ENCODE measurements around the gene NOP14. TPM values are rescaled to one million over a fixed set of nuclear protein-coding genes. Genes with fewer than 3 reads are reported as not detected.

NOP14 gene
- total RNA-seq, 3 donors from 2014 or later = 21.2 to 33.1 (median 23.4) TPM

DNA sequence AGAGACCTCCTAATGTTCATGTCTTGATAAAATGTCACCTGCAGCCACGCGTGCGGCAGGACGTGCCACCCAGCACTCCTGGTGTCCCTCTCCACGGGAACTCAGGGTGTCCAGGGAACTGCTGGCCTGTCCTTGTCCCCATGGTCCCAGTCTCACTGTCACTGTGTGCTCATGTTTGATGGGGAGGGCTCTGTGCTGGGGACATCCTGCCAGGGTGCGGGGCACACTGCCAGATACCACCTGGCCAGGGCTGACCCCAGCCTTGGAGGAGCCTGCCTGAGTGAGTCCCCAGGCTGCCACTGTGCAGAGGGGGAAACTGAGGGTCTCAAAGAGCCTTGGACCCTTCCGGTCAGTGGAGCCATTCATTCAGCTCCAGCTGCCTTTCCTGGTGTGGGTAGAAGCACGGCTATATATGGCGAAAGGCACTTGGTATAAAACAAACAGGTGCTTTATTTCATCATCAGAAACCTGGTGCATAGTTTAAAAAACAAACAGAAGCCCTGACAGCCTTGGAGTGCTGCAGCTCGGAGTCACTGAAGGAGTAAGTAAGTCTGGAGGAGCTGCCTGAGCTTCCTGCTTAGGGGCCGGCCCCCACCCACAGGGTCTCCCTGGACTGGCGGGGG, 33.0 kb downstream of the NOP14 start:
- DNase-seq (ENCODE audit: low spot score in 2 of 2) = peak in 1 of 2 donors; percentile 50
- H3K27ac ChIP-seq = peak overlapping the region; percentile 93 to 95
- H3K9me3 ChIP-seq = no peaks in the 10 kb centered on the region
- H3K4me3 ChIP-seq = peak overlapping the region in 1 of 3 donors; percentile 28
- H3K27me3 ChIP-seq = no peaks in the 10 kb centered on the region
- intact Hi-C loops (cut with DNase I; ENCODE audit: low total_unique reads) = no loop called here
- peaks cover 5% of the 10 kb centered on the region for H3K36me3 ChIP-seq
- peaks cover 11 to 22% of the 10 kb centered on the region in 2 donors for H3K4me1 ChIP-seq
- TF ChIP-seq POLR2AphosphoS5 (IDR thresholded peaks at IDR 0.05) = no peak
- no peak for TF ChIP-seq POLR2A (IDR thresholded peaks at IDR 0.05)
- TF ChIP-seq, protein P1, sequence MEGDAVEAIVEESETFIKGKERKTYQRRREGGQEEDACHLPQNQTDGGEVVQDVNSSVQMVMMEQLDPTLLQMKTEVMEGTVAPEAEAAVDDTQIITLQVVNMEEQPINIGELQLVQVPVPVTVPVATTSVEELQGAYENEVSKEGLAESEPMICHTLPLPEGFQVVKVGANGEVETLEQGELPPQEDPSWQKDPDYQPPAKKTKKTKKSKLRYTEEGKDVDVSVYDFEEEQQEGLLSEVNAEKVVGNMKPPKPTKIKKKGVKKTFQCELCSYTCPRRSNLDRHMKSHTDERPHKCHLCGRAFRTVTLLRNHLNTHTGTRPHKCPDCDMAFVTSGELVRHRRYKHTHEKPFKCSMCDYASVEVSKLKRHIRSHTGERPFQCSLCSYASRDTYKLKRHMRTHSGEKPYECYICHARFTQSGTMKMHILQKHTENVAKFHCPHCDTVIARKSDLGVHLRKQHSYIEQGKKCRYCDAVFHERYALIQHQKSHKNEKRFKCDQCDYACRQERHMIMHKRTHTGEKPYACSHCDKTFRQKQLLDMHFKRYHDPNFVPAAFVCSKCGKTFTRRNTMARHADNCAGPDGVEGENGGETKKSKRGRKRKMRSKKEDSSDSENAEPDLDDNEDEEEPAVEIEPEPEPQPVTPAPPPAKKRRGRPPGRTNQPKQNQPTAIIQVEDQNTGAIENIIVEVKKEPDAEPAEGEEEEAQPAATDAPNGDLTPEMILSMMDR (IDR thresholded peaks at IDR 0.05) = no peak

GRCh38 chr4:2929469-2929868, 33.7 kb downstream of the NOP14 start:
- peak in 1 of 2 donors; percentile 49 for DNase-seq (ENCODE audit: low spot score in 2 of 2)
- Histone ChIP-seq H3K36me3 (peaks cover 5% of the 10 kb centered on the region), H3K27ac (peak overlapping the region; percentile 93 to 95), H3K27me3 (no peaks in the 10 kb centered on the region), H3K9me3 (no peaks in the 10 kb centered on the region), H3K4me3 (no peak overlapping the region), H3K4me1 (peaks cover 12 to 21% of the 10 kb centered on the region in 2 donors)
- no peak for TF ChIP-seq POLR2A (IDR thresholded peaks at IDR 0.05)
- TF ChIP-seq POLR2AphosphoS5 (IDR thresholded peaks at IDR 0.05) = no peak
- intact Hi-C loops (cut with DNase I; ENCODE audit: low total_unique reads) = loop anchor here (1.0 kb wide), 1 partner anchor 10 kb away; no protein-coding TSS in a partner anchor

- TF ChIP-seq, protein P1 (IDR thresholded peaks at IDR 0.05) = no peak
- Histone ChIP-seq H3K36me3 (peaks cover 5% of the 10 kb centered on the region), H3K27ac (peak overlapping the region; percentile 38 to 93), H3K4me1 (peaks cover 13 to 18% of the 10 kb centered on the region in 2 donors), H3K4me3 (no peak overlapping the region), H3K27me3 (no peaks in the 10 kb centered on the region), H3K9me3 (no peaks in the 10 kb centered on the region)
- DNase-seq (ENCODE audit: low spot score in 2 of 2) = peak in 1 of 2 donors; percentile 33
- intact Hi-C loops (cut with DNase I; ENCODE audit: low total_unique reads) = loop anchor here (1.0 kb wide), 1 partner anchor 9 kb away; no protein-coding TSS in a partner anchor
These were observed 34.7 kb downstream of the NOP14 start for GRCh38 chr4:2928242-2929176.

- Histone ChIP-seq H3K27ac (peak overlapping the region in 1 of 2 donors; percentile 25), H3K27me3 (no peaks in the 10 kb centered on the region), H3K4me1 (peaks cover 10 to 11% of the 10 kb centered on the region in 2 donors), H3K4me3 (no peak overlapping the region), H3K36me3 (peaks cover 5% of the 10 kb centered on the region), H3K9me3 (no peaks in the 10 kb centered on the region)
- DNase-seq (ENCODE audit: low spot score in 2 of 2) = peak in 1 of 2 donors; percentile 19
- TF ChIP-seq POLR2A (IDR thresholded peaks at IDR 0.05) (no peak), POLR2AphosphoS5 (IDR thresholded peaks at IDR 0.05) (no peak)
- TF ChIP-seq, protein P1 (IDR thresholded peaks at IDR 0.05) = no peak
- intact Hi-C loops (cut with DNase I; ENCODE audit: low total_unique reads) = no loop called here
These were observed 35.5 kb downstream of the NOP14 start for GRCh38 chr4:2927696-2928075.

DNA sequence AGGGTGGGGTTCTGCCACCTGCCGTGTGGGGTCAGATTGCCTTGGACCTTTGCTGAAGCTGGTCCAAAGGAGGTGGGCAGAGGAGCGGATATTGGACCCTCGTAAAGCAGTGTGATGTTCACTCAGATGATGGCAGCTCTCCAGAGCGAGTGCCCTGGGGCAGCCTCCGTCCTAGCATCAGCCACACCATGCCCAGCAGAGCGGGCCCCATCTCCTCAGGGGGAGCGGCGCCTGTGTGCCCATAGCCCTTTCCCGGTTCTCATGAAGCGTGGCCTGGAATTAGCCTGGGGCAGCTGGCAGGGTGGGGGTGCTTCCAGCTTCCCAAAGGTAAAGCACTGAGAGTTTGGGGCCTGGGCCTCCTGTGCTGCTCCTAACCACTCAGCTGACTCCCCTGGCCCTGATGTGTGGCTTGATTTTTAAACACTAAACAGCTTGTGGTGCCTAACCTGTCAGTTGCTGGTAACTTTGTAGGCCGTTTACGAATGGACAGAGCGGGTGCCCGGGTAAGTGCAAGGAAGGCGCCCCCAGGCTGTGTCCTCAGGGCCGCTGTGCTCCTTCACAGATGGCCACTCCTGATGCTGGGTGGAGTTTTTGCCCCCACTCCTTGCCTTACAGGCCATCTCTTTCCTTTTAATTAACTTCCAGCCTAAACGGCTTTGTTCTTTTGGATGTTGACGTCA, 36.0 kb downstream of the NOP14 start:
- Histone ChIP-seq H3K27me3 (no peaks in the 10 kb centered on the region), H3K4me1 (peaks cover 10 to 11% of the 10 kb centered on the region in 2 donors), H3K9me3 (no peaks in the 10 kb centered on the region), H3K36me3 (peaks cover 5% of the 10 kb centered on the region), H3K4me3 (no peak overlapping the region), H3K27ac (no peak overlapping the region)
- intact Hi-C loops (cut with DNase I; ENCODE audit: low total_unique reads) = no loop called here
- peak in 1 of 2 donors; percentile 22 for DNase-seq (ENCODE audit: low spot score in 2 of 2)
- no peak for TF ChIP-seq POLR2A (IDR thresholded peaks at IDR 0.05)
- TF ChIP-seq POLR2AphosphoS5 (IDR thresholded peaks at IDR 0.05) = no peak
- TF ChIP-seq, protein P1 (IDR thresholded peaks at IDR 0.05) = no peak

Measured in breast epithelium (tissue), 4 donors.